HUES64 (cell line): Measurements from ENCODE around the gene HGF.

Experiments
- H3K27ac ChIP-seq: 2 replicates; pipeline ENCODE4 v1.7.0; 2013; ENCODE audit warnings: low read depth, low read length, inconsistent platforms
- H3K27me3 ChIP-seq: 2 replicates; pipeline ENCODE4 v1.6.1; 2013; ENCODE audit warnings: mild to moderate bottlenecking, low read length; ENCODE audit not compliant: insufficient read depth
- H3K36me3 ChIP-seq: 2 replicates; pipeline ENCODE4 v1.6.1; 2013; ENCODE audit warnings: mild to moderate bottlenecking, low read length; ENCODE audit not compliant: insufficient read depth
- H3K4me1 ChIP-seq: 2 replicates; pipeline ENCODE4 v1.6.1; 2013; ENCODE audit warnings: mild to moderate bottlenecking, low read length, moderate library complexity; ENCODE audit not compliant: insufficient read depth
- H3K4me3 ChIP-seq: 2 replicates; pipeline ENCODE4 v1.5.1; 2013; ENCODE audit warnings: mild to moderate bottlenecking, low read length, moderate library complexity
- H3K9ac ChIP-seq: 2 replicates; pipeline ENCODE4 v1.6.1; 2013; ENCODE audit warnings: mild to moderate bottlenecking, low read depth, low read length
- H3K9me3 ChIP-seq: 2 replicates; pipeline ENCODE4 v1.6.1; 2013; ENCODE audit warnings: low read depth, low read length; ENCODE audit not compliant: insufficient read depth
- WGBS: fragments of 150-250, 120-280 bp; methylation state at CpG from one replicate; pipeline ENCODE4 v1.1.7; 2013; ENCODE audit warnings: missing lambda C conversion rate; 5-methylcytosine and 5-hydroxymethylcytosine counted together

HGF gene

DNA sequence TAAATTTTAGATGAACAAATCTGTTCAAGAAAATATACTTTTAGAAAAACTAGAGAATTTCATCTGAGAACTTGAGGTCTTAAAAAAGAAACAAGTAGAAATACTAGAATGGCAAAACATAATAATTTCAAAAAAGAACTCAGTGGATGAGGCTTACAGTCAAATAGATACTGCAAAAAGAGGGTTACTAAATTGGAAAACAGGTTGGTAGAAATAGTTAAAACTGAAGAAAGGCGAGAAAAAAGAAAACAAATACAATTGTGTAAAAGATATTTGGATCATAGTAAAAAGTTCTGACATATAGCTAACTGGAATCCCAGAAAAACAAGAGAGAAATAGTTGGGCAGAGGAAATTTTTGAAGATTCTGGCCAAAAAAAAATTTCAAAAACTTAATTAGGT is 117.6 kb downstream of the HGF start:
- no peak overlapping the region for H3K27ac ChIP-seq
- no peak overlapping the region for H3K9ac ChIP-seq
- WGBS: 100% methylated on average over 1 of the region's 1 CpG
- peaks cover 14% of the 10 kb centered on the region; the same call in 1 of the 2 replicates for H3K9me3 ChIP-seq
- H3K27me3 ChIP-seq: no peaks in the 10 kb centered on the region
- no peaks in the 10 kb centered on the region for H3K36me3 ChIP-seq
- no peak overlapping the region for H3K4me3 ChIP-seq
- no peaks in the 10 kb centered on the region for H3K4me1 ChIP-seq
